Fibroblast of skin of back (primary cell): ENCODE measurements around the gene ACOXL.

ENCODE experiments used
- DNase-seq: peaks from one replicate; pipeline ENCODE4 v3.0.0-alpha.2; 2013

Gene ACOXL

DNA sequence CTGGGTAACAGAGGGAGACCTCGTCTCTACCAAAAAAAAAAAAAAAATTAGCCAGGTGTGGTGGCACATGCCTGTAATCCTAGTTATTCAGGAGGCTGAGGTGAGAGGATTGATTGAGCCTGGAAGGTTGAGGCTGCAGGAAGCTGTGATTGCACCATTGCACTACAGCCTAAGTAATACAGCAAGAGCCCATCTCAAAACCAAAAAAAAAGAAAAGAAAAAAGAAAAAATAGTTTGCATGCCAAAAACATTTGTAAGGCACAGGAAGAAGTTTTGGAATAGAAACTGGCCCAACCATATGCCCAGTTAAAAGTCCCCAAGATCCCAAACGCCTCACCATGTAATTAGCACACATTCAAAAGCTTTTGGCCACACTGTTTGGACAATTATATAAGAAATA lies 13.4 kb upstream of the ACOXL start:
- no peak for DNase-seq

DNA sequence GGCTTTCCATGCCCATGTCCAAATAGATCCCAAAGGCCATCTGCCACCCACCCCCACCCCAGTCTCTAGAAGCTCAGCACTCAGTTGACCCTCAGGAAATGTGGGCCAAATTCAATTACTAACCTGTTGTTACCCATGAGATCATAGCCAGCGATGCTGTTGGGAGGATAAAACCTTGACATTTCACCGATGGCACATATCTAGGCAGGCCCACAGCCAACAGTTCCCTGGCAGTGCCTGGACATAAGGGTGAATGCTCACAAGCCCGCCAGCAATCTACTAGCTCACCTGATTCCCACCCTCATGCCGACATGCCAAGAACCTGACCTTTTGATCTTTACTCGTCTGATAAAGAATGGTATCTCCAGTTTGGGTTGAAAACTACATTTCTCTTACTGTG lies 11.8 kb upstream of the ACOXL start:
- DNase-seq = no peak

DNA sequence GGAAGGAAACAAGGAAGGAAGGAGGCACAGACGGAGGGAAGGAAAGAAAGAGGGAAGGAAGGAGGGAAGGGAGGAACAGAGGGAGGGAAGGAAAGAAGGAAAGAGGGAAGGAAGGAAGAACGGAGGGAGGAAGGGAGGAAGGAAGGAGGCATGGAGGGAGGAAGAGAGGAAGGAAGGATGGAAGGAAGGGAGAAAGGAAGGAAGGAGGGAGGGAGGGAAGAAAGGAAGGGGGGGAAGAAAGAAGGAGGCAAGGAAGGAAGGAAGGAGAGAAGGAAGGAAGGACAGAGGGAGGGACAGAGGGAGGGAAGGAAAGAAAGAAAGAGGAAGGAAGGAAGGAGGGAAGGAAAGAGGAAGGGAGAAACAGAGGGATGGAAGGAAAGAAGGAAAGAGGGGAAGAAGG lies 7.6 kb upstream of the ACOXL start:
- DNase-seq = no peak

DNA sequence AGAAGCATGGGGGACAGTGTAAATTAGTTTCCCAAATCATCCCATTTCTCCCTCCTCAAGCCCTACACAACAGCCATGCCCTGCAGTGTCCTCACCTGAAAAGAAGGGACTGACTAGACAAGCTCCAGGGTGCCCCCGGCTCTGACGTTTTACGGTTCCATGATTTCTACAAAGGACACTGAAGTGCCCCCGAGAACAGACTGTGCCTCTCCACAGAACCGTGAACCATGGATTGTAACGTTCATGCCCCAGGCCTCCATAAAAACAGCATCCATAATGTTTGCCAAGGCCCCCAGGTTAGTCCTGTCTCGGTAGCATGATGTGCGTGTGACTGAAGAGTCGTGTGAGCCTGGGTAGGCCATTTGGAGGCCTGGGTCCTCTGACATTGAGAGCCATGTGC lies 7.0 kb upstream of the ACOXL start:
- DNase-seq = no peak

DNA sequence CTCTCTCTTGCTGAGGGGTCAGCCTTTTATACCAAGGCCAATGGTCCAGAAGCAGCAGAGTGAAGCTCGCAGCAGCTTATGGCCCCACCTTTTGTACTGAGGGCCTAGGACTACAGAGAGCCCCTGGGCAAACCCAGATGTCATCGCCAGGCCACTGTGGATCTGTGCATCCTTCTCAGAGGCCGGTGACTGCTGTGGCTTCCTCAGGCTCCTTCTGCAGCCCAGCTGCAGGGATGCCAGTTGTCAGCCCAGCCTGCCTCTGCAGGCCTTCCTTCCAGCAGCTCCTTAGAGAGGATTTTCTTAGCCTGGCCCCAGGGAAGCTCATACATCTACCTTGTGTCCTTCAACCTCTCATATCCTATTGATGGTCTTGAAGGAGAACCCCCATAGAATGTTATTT lies 6.5 kb upstream of the ACOXL start:
- no peak for DNase-seq

DNA sequence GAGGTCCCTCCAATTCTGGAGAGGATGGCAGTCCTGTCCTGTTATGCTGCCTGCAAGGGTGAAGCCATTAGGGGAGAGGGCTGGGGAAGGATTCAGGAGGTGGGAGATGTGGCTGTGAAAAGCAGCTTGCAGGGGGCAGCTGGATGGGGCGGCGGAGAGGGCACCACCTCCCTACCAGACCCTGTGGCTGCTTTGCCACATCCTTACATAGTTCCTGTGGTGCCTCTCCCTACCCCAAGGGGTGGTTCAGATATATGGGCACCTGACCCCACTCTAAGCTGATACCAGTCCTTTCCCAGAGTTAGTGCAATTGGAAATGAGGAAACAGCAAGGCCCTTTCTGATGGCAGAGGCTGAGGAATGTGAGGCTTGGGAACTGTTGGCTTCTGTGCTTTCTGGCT lies 6.1 kb upstream of the ACOXL start:
- no peak for DNase-seq

DNA sequence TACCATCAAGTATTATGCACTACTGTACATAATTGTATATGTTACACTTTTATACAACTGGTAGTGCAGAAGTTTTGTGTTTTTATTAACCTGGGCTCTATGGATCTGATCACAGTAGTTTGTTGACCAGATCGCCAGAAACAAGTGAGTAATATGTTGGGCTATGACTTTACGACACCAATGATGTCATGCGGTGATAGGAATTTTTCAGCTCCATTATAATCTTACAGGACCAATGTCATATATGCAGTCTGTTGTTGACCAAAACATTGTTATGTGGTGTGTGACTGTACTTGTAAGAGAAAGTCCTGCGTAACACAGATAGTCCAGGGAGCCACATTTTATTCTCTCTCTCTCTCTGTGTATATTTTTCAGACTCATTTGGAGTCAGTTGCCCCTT lies 4.5 kb upstream of the ACOXL start:
- no peak for DNase-seq

DNA sequence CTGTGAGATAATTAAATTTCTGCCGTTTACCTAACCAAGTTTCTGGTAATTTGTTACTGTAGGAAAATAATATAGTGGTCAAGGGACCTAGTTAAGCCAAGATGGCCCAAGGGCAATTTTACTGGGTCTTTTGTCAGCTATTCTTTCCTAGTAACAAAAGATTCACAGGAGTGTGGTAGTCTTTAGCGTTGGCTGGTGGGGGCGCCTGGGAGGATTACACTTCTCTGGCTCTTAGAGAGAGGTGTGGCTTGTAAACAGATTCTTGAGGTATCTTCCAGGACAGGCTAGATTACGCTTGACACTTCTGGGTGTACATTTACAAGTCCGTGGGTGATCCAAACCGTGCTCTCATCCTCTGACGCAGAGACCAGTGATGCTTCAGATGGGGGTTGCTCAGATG lies 3.3 kb upstream of the ACOXL start:
- no peak for DNase-seq

DNA sequence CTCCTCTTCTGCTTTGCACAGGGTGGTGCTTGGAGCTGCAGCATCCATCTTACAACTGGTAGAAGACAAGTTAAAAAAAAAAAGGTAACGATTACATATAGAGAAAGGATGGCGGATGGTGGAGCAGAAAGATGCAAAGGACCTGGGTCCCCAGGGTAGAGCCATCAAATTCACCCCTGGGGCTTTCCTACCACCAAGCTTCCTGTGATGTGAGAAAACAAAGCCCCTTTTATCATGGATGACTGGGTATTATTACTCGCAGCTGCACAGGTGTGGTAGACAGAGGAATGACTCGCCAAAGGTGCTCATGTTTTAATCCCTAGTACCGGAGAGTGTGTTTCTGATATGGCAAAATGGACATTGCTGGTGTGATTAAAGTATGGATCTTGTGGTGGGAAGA lies 1.3 kb upstream of the ACOXL start:
- DNase-seq = no peak

DNA sequence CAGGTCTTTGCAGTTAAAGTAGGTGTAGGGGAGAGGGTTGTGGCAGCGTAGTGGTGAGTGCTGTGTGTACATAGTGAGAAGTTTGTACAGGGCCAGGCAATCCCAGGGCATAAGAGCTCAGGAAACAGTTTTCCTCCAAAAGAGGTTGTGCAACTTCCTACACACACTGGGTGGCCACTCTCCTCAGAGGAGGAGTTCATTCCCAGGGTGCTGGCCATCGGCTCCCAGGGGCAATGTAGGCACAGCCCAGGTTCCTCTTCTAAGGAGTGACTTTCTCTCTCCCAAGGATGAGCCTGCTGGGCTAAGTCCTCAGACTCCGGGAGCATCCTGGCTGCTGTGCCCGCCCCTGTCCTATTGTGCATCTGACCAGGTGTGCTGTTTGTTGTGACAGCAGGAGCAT lies 3.0 kb downstream of the ACOXL start:
- DNase-seq = no peak

DNA sequence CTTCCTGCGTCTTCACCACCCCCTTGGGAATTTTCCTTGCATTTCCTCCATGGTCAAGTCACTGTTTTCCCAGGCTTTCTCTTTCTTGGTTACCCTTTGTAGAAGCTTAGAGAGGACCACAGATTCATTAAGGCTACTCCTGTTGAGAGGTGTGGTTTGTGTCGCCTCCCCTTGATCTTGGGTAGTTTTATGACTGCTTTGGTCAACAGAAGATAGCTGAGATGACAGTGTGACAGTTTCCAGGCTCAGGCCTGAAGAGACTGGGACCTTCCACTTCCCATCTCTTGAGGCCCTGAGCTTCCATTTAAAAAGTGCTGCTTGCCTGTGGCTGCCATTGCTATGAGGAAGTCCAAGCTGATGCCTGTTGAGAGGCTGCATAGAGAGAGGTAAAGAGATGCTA lies 5.4 kb downstream of the ACOXL start:
- DNase-seq = no peak

DNA sequence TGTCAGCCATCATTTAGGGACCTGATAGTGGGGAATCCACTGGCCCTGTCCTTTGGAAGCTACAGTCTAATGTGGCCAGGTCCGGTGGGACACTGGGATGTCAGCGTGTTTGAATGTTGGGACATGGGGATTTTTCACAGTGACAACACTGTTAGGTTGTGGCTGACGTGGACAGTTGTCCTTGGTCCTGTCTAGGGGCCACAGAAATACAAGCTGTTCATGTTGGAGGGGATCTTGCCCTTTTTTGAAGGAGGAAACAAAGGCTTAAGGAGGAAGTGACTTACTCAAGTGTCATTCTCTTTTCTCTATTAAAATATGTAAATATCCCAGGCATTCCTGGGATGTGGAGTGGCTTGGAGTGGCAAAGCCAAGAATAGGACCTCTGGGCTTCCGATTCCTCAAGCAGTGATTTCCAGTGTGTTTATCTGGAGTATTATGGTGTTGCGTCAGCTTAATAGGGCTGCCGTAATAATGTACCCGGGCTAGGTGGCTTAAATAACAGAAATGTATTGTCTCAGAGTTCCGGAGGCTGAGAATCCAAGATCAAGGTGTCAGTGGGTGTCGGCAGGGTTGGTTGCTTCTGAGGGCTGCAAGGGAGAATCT lies 8.5 kb downstream of the ACOXL start:
- peak; percentile 10 for DNase-seq

DNA sequence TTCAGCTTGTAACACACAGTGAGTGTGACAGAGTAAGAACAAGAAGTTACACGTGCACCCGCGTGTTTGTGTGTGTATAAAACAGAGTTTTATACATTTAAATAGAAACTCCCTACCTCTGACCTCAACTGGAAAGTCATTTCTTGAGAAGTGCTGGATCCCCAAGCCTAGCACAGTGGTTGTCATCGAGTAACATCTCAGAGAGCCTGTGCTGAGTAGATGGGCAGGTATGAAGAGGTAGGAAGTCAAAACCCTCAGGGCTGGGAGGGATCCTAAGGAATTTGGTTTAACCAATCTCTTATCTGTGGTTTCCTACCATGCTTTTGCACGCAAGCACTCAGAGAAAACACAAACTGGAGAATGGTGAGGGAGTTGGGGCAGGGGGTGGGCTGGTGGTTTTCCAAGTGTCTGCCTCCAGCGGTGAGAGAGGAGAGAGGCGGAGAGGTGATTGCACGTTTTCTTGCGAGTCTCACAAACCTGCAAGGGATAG lies 9.2 kb downstream of the ACOXL start:
- peak; percentile 32 for DNase-seq

DNA sequence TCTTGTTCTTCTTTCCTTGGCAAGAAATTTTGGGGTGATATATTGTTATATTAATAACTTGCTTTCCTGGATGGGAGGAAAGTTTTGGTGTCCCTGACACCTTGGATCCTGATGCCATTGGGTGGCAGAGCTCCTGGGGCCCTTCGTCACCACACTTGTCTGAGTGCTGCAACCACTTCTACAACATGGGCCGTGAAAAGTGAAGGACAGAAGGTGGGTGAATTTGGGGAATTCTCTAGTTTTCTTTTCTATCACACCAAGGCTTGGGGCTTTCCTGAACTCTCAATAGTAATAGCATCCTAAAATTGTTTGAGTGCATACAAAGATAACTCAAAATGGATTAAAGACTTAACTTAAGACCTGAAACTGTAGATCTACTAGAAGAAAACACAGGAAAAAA lies 10.0 kb downstream of the ACOXL start:
- no peak for DNase-seq

DNA sequence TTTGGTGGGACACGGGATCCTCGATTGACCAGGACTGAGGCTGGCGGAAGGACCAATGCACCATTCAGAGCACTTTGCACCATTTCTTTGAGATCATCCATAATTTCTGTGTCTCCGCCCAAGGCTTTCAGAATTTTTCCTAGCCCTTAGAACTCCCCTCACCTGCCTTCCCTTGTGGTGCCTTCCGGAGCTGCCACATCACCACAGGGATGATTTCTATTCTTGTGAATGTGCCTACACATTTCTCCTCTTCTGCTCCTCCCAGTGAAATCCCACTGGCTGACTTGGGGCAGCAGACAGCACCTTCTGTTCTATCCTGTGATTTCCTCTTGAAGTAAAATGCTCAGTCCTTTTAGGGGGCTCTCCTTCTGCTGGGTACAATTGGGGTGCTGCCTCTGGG lies 11.2 kb downstream of the ACOXL start:
- DNase-seq = no peak

DNA sequence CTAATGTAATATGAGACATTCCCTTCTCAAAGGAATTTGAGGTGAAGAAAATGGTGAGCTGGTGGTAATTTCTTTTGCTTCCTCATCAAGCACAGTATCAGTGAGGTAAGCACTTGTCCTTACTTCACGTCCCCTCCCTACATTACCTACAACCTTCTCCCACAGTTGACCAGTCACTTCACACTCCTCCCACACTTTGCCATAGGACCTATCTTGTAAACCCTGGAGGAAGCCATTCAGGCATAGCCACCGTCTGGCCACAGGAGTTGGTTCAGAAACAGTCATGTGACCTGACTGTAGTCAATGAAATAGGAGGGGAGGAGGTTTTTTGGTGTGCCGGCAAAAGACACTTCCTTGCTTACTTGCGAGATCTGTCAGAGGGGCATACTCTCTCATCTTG lies 12.1 kb downstream of the ACOXL start:
- no peak for DNase-seq

DNA sequence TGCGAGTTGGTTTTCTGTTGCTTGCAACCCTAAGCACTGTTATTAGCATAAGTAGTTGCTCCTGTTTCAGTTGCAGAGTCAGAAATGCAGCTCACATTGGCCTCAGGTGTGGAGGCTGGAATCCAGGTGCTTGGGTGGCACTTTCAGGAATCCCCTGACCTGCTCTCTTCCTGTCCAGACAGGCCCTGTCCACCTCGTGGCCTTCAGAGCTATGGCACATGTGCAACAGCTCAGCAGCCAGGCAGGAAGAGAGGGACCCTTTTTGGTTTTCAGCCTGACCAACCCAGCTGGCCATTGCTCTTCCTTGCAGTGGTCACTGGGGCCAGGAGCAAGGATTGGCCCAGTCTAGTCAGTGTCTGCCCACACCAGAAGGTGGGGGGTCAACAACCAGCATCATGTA lies 12.7 kb downstream of the ACOXL start:
- DNase-seq = no peak

DNA sequence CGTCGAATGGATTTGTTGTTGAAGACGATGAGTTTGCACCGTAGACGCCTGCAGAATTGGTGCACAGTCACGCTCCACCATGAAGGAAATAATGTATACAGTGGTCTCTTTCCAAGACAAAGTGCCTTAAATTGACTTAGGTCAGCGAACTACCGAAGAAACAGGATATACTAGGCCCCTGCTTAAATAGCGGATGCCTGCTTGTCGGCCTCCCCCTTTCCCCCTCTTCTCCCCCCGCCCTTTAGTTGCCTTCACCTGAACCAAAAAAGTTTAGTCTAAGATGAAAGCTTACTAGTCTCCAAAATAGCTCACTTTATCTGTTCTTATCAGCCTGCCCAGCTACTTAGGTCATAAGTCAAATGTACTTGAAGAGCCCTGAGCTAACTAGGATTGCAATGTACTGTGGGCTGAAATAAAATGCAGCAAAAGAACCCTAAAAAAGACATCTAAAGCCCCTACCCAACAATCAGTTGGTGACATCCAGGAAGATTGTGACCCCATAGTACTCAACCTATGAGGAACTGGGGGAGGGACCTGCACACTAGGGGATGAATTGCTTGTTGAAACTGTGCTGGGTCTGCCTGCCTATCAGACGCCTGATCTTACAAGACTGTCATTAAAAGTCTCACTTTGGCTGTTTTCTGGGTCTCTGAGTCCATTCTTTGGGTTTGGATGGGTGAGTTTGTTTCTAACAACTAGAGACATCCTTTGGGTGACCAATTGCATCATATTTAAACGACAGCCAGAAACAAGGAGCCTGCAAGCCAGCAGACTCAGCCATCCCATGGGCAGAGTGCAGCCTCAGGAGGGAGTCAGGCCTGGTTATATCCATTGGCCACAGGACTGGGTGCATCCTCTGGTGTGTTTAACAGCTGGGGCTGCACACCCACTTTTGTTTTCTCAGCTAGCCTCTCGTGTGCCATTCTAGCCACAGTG lies 14.5 kb downstream of the ACOXL start:
- no peak for DNase-seq

DNA sequence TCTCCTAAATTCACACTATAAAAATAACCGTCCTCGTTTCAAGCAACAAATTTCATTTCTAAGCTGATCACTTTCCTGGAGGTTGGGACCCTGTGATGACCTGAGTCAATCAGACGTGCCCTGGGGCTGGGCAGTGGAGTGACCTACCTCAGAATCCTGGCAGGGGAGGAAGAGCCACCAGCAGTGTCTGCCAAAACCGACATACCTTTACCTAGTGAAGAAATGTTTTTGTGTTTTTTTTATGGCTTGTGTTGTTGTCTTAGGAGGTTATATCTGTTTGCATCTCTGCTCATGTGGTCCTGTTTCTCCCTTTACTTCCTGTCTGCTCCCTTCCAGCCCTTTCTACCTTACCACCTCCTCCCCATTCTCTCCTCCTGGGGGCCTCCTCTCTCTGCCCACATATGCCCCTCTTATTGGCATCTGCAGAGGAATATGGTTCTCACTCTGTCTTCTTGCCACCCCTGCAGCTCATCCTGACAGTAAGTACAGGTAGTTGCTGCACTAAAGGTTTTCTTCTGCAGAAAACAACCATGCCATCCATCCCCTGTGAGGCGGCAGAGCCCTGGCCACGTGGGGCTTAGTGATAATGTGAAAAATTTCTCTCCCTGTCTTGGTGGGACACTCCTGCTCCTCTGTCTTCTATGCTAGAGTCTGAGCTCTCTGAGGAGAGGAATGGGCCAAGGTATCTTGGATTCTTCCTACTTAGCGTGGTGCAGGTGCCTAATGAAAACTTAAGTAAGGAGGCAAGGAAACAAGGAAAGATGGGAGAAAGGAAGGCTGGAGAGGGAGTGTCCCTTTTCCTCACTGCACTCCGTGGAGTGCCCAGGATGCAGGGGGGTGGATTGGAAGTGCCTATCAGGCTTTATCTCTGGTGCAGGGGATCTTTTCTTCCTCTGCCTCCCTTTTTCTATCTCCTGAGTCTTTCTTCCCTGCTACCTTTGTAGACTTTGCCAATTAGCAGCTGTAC lies 15.4 kb downstream of the ACOXL start:
- no peak for DNase-seq

DNA sequence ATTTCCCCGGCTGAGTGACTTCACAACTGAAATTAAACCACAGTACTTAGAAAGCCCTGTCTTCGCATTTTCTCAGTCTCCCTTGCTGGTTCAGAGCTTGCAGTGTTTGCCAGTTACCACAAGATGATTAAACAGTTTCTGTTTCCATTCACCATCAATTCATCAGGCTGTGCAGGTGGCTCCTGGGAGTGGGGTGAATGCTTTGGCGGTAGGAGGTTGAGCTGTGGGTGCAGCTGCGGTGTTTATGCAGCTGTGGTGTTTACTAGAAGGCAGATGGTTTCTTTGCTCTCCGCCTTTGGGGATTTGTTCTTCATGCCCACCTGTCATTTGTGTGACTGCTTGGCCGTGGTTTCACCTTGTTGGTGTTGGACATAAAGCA lies 16.1 kb downstream of the ACOXL start:
- no peak for DNase-seq

DNA sequence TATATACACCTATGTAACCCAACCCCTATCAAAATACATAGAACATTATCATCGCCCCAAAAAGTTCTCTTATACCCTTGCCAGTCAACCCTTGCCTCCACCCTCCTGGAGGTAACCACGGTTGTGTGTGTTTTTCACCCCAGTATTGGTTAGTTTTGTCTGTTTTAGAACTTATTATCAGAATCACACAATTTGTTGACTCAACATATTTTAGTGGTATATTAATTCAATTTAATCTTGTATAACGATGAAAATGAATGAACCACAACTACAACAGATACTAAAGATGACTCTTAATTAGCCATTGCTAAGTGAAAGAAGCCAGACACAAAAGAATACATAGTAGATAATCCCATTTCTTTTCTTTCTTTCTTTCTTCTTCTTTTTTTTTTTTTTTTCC lies 19.3 kb downstream of the ACOXL start:
- no peak for DNase-seq

DNA sequence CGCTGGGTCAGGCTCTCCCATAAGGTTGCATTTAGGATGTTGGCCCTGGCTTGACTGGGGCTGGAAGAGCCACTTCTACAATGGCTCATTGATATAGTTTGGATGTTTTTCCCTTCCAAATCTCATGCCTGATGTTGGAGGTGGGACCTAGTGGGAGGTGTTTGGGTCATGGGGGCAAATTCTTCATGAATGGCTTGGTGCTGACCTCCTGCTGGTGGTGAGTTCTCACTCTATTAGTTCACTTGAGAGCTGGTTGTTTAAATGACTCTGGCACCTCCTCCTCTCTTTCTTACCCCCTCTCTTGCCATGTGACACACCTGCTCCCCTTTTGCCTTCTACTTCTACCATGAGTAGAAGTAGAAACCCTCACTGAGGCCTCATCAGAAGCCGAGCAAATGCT lies 20.5 kb downstream of the ACOXL start:
- DNase-seq = no peak

DNA sequence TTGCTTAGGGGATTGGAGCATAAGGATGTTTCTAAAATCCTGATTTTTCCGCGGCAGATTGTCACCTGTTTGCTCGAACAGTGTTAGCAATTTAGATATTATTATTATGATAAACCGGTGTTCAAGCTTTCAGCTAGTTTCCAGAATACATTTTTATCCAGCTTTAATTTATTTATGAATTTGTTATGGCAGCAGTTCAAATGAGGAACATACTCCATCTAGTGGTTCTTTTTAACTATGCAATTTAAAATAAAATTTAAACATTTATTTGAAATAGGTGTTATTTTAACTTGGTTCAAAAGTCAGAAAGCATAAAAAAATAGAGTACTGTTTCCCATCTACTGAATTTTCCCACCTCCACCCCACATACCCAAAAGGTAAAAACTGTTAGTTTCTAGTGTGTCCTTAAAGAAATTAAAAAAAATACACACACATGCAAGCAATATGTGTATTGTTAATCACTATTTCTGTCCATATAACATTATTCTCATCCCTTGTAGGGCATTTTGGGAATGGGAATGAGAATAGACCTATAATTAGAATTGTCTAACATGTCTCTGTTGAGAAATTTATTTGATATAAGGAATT lies 23.2 kb downstream of the ACOXL start:
- DNase-seq = peak; percentile 8
